Calu3 (cell line): Measurements from ENCODE around the gene TUBB4A. TPM values are rescaled to one million over a fixed set of nuclear protein-coding genes. Genes with fewer than 3 reads are reported as not detected.

ENCODE experiments used
- BruUV-seq: library from RNA; stranded (reverse); fragments of 400-500 nt; replicated peaks from 2 replicates; lab custom pipeline; 2021; lab: Mats Ljungman, UMichigan
- CTCF ChIA-PET: fragments of 300-600 bp; sonication (Branson Sonifier 250); formaldehyde crosslinking; loops from one replicate; lab custom pipeline; 2022; ENCODE audit warnings: antibody characterized with exemption; lab: Charles Lee
- DNase-seq: peaks from one replicate; pipeline ENCODE4 v3.0.0; 2022
- H3K27ac Mint-ChIP-seq: one replicate; pipeline ENCODE4 v1.8.0; 2022; ENCODE audit warnings: mixed read lengths; ENCODE audit not compliant: unreplicated experiment
- H3K27me3 Mint-ChIP-seq: one replicate; pipeline ENCODE4 v1.8.0; 2022; ENCODE audit warnings: mixed read lengths; ENCODE audit not compliant: unreplicated experiment
- H3K36me3 Mint-ChIP-seq: one replicate; pipeline ENCODE4 v1.8.0; 2022; ENCODE audit warnings: mild to moderate bottlenecking, moderate library complexity, mixed read lengths; ENCODE audit not compliant: insufficient read depth, unreplicated experiment
- H3K4me1 Mint-ChIP-seq: one replicate; pipeline ENCODE4 v1.8.0; 2022; ENCODE audit warnings: mild to moderate bottlenecking, low read depth, mixed read lengths; ENCODE audit not compliant: unreplicated experiment
- H3K4me3 Mint-ChIP-seq: one replicate; pipeline ENCODE4 v1.8.0; 2022; ENCODE audit warnings: mild to moderate bottlenecking, low read depth, moderate library complexity, mixed read lengths; ENCODE audit not compliant: unreplicated experiment
- H3K9me3 Mint-ChIP-seq: one replicate; pipeline ENCODE4 v1.8.0; 2022; ENCODE audit warnings: low read depth, mixed read lengths; ENCODE audit not compliant: unreplicated experiment
- CTCF ChIP-seq: fragments of 200-600 bp; IDR thresholded peaks from one replicate; pipeline ENCODE4 v1.8.0; 2022; ENCODE audit warnings: antibody characterized with exemption; ENCODE audit not compliant: unreplicated experiment
- intact Hi-C: fragments of 100-400 bp; cut with micrococcal nuclease; formaldehyde crosslinking; loops from one replicate; pipeline ENCODE4 v1.10.0; 2022; ENCODE audit not compliant: unreplicated experiment
- total RNA-seq: library from RNA; stranded (reverse); gene quantifications from 2 replicates; pipeline ENCODE4 v1.2.3, GENCODE V29; 2022

The TUBB4A gene
- total RNA-seq, 1 experiment from 2014 or later: 1.4 TPM

GRCh38 chr19:6491802-6492592, 10.1 kb downstream of the TUBB4A start:
- H3K4me1 Mint-ChIP-seq: no peaks in the 10 kb centered on the region
- no peak overlapping the region for H3K4me3 Mint-ChIP-seq
- peaks cover 16% of the 10 kb centered on the region for H3K27me3 Mint-ChIP-seq
- H3K36me3 Mint-ChIP-seq: no peaks in the 10 kb centered on the region
- no peak overlapping the region for H3K27ac Mint-ChIP-seq
- BruUV-seq: no TSS peak
- H3K9me3 Mint-ChIP-seq: peaks cover 3% of the 10 kb centered on the region
- CTCF ChIA-PET: interaction anchor here (0.5 to 0.6 kb wide), 3 partner anchors 88 to 643 kb away, joined by 3 to 5 read pairs (median 4); no protein-coding TSS in a partner anchor
- intact Hi-C loops: no loop called here
- no peak for DNase-seq
- no peak for TF ChIP-seq CTCF

- H3K36me3 Mint-ChIP-seq: no peaks in the 10 kb centered on the region
- no peak overlapping the region for H3K4me3 Mint-ChIP-seq
- H3K27ac Mint-ChIP-seq: no peak overlapping the region
- CTCF ChIA-PET: interaction anchor here (1.3 kb wide), 1 partner anchor 9 kb away, joined by 3 read pairs; no protein-coding TSS in a partner anchor
- intact Hi-C loops: no loop called here
- H3K9me3 Mint-ChIP-seq: peaks cover 3% of the 10 kb centered on the region
- peaks cover 16% of the 10 kb centered on the region for H3K27me3 Mint-ChIP-seq
- no peak for TF ChIP-seq CTCF
- BruUV-seq: no TSS peak
- DNase-seq: no peak
- H3K4me1 Mint-ChIP-seq: no peaks in the 10 kb centered on the region
Observed at GRCh38 chr19:6490134-6490533, 12.0 kb downstream of the TUBB4A start.

GRCh38 chr19:6489278-6490061, 12.6 kb downstream of the TUBB4A start:
- H3K4me3 Mint-ChIP-seq: no peak overlapping the region
- H3K4me1 Mint-ChIP-seq: no peaks in the 10 kb centered on the region
- intact Hi-C loops: no loop called here
- DNase-seq: no peak
- no peak for TF ChIP-seq CTCF
- no TSS peak for BruUV-seq
- CTCF ChIA-PET: no interaction called here
- H3K27me3 Mint-ChIP-seq: peaks cover 16% of the 10 kb centered on the region
- H3K36me3 Mint-ChIP-seq: no peaks in the 10 kb centered on the region
- H3K27ac Mint-ChIP-seq: no peak overlapping the region
- peaks cover 3% of the 10 kb centered on the region for H3K9me3 Mint-ChIP-seq

- BruUV-seq: no TSS peak
- CTCF ChIA-PET: no interaction called here
- no peak for DNase-seq
- intact Hi-C loops: no loop called here
- Mint-ChIP-seq H3K36me3 (no peaks in the 10 kb centered on the region), H3K27ac (no peak overlapping the region), H3K27me3 (peaks cover 18% of the 10 kb centered on the region), H3K9me3 (no peaks in the 10 kb centered on the region), H3K4me3 (no peak overlapping the region), H3K4me1 (no peaks in the 10 kb centered on the region)
- TF ChIP-seq CTCF: no peak
Observed at GRCh38 chr19:6484831-6485230, 17.3 kb downstream of the TUBB4A start.
